Measurements from ENCODE around the gene TEX22. TPM values are rescaled to one million over a fixed set of nuclear protein-coding genes. Genes with fewer than 3 reads are reported as not detected.
A peak's percentile ranks its signal among the peaks of the same experiment; 100 is the strongest.
"Not testable (repeated sequence)": the region's sequence is repeated elsewhere in the genome, so short reads cannot be mapped to it uniquely, and the experiment has no call there.

Gene TEX22
- polyA plus RNA-seq, 6 donors from 2014 or later = 0.21 to 0.77 (median 0.65) TPM; not detected in 3

DNA sequence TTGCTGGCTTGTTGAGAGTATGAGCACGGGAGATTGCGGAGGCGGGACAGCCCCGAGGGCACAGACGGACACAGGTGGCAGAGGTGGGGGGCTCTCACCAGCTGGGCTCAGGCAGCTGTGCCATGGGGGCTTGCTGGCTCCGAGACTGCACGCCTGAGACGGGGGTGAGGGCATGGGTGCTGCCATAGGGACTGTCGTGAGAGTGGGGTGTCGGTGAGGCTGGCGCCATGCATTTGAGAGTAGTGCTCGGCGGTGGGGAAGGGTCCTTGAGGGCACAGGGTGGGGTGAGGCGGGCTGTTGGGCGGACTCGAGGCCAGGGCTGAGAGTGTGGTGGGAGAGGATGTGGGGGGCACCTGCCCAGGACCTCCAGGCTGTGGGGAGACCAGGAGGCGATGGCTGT, 40.7 kb upstream of the TEX22 start:
- DNase-seq (no peak), ATAC-seq (ENCODE audit: low read depth in 2 of 2) (no peak)
- Mint-ChIP-seq H3K4me3 (no peak overlapping the region), H3K4me1 (peaks cover 0 to 3% (median 0%) of the 10 kb centered on the region in 3 donors), H3K27me3 (no peaks in the 10 kb centered on the region), H3K36me3 (no peaks in the 10 kb centered on the region), H3K27ac (no peak overlapping the region), H3K9me3 (no peaks in the 10 kb centered on the region)

DNA sequence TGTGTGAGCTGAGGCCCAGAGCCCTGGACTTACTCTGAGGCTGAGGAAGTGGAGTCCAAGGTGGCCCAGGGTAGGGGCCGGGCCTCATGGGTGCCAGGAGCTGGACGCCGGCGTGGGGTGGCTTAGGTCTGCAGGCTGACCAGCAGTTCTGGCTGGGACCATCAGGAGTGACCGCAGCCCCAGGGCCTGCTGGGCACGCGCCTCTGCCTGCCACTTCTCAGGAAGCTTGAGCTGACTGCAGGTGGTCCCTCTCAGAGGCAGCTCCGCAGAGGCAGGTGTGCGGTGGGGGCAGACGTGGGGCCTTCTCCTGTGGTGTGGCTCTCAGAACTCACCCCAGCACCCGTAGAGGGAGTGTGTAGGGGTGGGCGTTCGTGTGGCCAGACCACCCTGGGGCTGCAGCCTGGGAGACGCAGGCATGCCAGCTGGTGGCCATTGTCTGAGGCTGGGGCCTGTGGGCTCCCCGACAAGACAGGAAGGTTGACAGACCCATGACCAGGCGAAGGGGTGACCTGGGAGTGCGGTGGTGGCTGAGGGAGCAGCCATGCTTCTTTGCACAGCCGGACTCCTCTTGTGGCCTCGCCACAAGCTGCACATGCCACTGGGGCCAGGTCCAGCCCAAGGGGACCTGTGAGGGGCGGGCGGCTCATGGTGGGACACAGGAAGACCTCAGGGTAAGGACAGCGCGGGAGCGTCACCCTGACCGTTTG, 40.0 kb upstream of the TEX22 start:
- H3K4me3 Mint-ChIP-seq = no peak overlapping the region
- peaks cover 0 to 3% (median 2%) of the 10 kb centered on the region in 3 donors for H3K4me1 Mint-ChIP-seq
- H3K27ac Mint-ChIP-seq = no peak overlapping the region
- DNase-seq (no peak), ATAC-seq (ENCODE audit: low read depth in 2 of 2) (no peak)
- no peaks in the 10 kb centered on the region for H3K27me3 Mint-ChIP-seq
- H3K9me3 Mint-ChIP-seq = no peaks in the 10 kb centered on the region
- no peaks in the 10 kb centered on the region for H3K36me3 Mint-ChIP-seq

DNA sequence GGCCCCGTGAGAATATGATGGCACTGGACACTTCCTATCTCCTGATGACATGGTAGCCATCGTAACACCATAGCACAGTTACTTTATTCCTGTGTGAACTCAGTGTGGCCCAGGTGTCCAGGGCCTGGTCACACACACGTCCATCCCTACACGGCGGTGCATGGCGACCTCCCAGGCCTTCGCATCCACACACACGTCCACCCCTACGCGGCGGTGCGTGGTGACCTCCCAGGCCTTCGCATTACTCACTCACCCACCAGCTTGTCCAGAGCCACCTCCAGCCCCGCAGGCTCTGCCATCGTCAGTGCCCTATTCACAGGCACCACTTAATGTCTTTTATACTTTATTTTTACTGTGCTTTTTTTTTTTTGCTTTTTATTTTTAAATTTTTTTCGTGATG, 39.4 kb upstream of the TEX22 start:
- no peaks in the 10 kb centered on the region for H3K36me3 Mint-ChIP-seq
- no peaks in the 10 kb centered on the region for H3K9me3 Mint-ChIP-seq
- no peak overlapping the region for H3K27ac Mint-ChIP-seq
- H3K4me1 Mint-ChIP-seq = peaks cover 6 to 10% (median 6%) of the 10 kb centered on the region in 3 donors
- H3K4me3 Mint-ChIP-seq = no peak overlapping the region
- no peak for ATAC-seq (ENCODE audit: low read depth in 2 of 2)
- DNase-seq = no peak
- H3K27me3 Mint-ChIP-seq = no peaks in the 10 kb centered on the region

DNA sequence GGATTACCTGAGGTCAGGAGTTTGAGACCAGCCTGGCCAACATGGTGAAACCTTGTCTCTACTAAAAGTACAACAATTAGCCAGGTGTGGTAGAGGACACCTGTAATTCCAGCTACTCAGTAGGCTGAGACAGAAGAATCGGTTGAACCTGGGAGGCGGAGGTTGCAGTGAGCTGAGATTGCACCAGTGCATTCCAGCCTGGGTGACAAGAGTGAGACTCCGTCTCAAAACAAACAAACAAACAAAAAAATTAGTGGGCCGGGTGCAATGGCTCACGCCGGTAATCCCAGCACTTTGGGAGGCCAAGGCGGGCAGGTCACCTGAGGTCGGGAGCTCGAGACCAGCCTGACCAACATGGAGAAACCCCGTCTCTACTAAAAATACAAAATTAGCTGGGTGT, 36.9 kb upstream of the TEX22 start:
- not testable (repeated sequence) for H3K27me3 Mint-ChIP-seq; ATAC-seq (ENCODE audit: low read depth in 2 of 2); DNase-seq; H3K36me3 Mint-ChIP-seq; H3K9me3 Mint-ChIP-seq
- Mint-ChIP-seq H3K4me1 (peaks cover 8 to 17% (median 9%) of the 10 kb centered on the region in 3 donors), H3K4me3 (peak overlapping the region in 1 of 8 donors; percentile 12), H3K27ac (peak overlapping the region in 1 of 6 donors; percentile 41)

DNA sequence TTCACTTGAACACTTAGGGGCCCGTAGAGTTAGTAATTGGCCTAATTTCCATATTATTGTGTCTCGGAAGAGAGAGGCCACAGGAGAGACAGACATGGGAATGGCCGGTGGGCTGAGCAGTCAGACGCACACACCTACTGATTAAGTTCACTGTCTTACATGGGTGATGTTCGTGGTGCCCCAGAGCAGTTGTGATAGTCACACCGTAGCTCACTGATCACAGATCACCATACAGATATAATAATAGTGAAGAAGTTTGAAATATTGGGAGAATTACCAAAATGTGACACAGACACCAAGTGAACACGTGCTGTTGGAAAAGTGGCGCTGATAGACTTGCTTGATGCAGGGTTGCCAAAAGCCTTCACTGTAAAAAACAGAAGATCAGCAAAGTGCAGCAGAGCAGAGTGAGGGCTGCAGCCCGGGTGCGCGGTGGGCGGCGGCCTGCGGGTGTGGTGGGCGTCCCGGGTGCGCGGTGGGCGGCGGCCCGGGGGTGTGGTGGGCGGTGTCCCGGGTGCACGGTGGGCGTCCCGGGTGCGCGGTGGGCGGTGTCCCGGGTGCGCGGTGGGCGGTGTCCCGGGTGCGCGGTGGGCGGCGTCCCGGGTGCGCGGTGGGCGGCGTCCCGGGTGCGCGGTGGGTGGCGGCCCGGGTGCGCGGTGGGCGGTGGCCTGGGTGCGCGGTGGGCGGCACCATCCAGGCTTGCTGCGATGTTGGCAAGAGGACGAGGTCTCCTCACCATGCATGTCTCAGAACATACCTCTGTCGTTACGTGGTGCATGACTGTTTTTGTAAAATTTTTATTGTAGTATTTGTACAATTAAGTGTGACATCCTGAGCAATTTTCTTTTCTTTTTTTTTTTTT, 34.3 kb upstream of the TEX22 start:
- no peaks in the 10 kb centered on the region for H3K9me3 Mint-ChIP-seq
- DNase-seq (peak; percentile 51), ATAC-seq (ENCODE audit: low read depth in 2 of 2) (peak; percentile 84 to 89)
- no peaks in the 10 kb centered on the region for H3K27me3 Mint-ChIP-seq
- H3K4me1 Mint-ChIP-seq = peaks cover 8 to 17% (median 9%) of the 10 kb centered on the region in 3 donors
- H3K4me3 Mint-ChIP-seq = peak overlapping the region; percentile 64 to 86 (median 77)
- peak overlapping the region in 2 of 6 donors; percentile 24 to 64 for H3K27ac Mint-ChIP-seq
- no peaks in the 10 kb centered on the region for H3K36me3 Mint-ChIP-seq

DNA sequence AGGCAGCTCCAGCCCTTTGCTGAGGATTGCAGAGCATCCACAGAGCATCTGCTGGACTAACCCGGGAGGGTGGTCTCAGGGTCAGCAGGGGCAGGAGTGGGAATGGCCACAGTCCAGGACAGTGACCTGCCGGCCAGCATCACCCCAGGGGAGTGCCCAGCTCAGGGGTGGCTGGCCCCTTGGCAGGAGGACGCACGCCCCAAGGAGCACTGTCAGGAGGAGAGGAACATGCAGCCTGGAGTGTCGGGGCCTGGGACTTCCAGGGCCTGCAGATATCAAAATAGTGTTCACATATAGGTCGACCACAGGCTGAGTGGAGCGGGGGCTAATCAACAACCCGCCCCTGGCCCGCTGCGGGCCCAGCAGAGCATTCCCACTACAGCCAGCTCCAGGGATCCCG, 33.2 kb upstream of the TEX22 start:
- DNase-seq (no peak), ATAC-seq (ENCODE audit: low read depth in 2 of 2) (no peak)
- no peaks in the 10 kb centered on the region for H3K9me3 Mint-ChIP-seq
- no peaks in the 10 kb centered on the region for H3K27me3 Mint-ChIP-seq
- peaks cover 8 to 17% (median 9%) of the 10 kb centered on the region in 3 donors for H3K4me1 Mint-ChIP-seq
- no peak overlapping the region for H3K27ac Mint-ChIP-seq
- no peak overlapping the region for H3K4me3 Mint-ChIP-seq
- H3K36me3 Mint-ChIP-seq = no peaks in the 10 kb centered on the region

DNA sequence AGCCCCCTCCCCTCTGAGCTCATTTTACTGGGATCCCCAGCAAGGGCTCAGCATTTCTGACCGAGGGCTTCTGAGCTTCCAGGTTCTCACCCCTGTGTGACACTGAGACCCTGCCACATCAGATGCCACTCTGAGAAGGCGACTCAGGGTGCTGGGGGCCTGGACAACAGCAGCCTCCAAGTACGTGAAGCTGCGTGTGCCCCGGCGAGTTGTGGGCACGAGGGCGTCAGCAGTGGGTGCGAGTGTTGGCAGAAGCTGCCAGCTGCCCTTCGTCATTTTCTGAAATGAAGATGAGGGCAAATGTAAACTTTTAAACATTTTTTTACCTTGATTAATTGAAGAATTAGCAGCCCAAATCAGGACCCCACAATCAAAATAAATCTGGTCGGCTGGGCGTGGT, 32.7 kb upstream of the TEX22 start:
- Mint-ChIP-seq H3K4me3 (no peak overlapping the region), H3K36me3 (no peaks in the 10 kb centered on the region), H3K9me3 (no peaks in the 10 kb centered on the region), H3K4me1 (peaks cover 9 to 19% (median 9%) of the 10 kb centered on the region in 3 donors), H3K27ac (no peak overlapping the region), H3K27me3 (no peaks in the 10 kb centered on the region)
- DNase-seq (no peak), ATAC-seq (ENCODE audit: low read depth in 2 of 2) (no peak)

DNA sequence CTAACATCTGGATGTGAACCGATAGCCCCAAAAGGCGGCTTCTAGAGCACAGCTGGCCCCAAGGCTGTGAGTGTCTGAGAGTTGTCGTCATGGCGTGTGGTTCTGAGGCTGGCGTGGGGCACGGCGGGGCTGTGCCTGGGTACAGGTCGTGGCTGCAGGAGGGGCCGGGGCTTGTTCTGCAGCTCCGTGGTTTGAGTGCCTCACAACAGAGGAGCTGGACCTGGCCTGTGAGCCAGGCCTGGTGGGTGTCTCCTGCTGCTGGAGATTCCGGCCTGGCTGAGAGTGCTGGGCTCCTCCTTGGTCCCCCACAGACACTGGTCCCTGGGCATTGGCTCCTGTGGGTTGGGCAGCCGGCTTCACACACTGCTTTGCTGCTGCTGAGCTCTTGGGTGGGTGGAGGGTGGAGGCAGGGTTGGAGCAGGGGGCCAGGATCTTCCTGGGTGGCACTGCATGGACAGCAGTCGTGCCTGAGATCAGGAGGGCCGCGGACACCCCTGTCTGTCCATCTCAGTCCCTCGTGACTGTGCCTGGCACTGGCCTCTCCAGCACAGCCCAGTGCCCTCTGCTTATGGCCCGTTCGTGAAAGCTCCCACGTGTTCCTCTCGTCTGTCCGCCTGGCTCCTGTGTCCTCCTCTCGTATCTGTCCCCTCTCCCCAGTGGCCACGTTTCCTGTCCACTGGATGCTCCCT, 31.8 kb upstream of the TEX22 start:
- H3K27ac Mint-ChIP-seq = peak overlapping the region in 1 of 6 donors; percentile 28
- H3K36me3 Mint-ChIP-seq = no peaks in the 10 kb centered on the region
- ATAC-seq (ENCODE audit: low read depth in 2 of 2) (no peak), DNase-seq (no peak)
- H3K4me3 Mint-ChIP-seq = peak overlapping the region in 3 of 8 donors; percentile 29 to 63 (median 47)
- H3K27me3 Mint-ChIP-seq = no peaks in the 10 kb centered on the region
- no peaks in the 10 kb centered on the region for H3K9me3 Mint-ChIP-seq
- H3K4me1 Mint-ChIP-seq = peaks cover 12 to 23% (median 15%) of the 10 kb centered on the region in 3 donors

DNA sequence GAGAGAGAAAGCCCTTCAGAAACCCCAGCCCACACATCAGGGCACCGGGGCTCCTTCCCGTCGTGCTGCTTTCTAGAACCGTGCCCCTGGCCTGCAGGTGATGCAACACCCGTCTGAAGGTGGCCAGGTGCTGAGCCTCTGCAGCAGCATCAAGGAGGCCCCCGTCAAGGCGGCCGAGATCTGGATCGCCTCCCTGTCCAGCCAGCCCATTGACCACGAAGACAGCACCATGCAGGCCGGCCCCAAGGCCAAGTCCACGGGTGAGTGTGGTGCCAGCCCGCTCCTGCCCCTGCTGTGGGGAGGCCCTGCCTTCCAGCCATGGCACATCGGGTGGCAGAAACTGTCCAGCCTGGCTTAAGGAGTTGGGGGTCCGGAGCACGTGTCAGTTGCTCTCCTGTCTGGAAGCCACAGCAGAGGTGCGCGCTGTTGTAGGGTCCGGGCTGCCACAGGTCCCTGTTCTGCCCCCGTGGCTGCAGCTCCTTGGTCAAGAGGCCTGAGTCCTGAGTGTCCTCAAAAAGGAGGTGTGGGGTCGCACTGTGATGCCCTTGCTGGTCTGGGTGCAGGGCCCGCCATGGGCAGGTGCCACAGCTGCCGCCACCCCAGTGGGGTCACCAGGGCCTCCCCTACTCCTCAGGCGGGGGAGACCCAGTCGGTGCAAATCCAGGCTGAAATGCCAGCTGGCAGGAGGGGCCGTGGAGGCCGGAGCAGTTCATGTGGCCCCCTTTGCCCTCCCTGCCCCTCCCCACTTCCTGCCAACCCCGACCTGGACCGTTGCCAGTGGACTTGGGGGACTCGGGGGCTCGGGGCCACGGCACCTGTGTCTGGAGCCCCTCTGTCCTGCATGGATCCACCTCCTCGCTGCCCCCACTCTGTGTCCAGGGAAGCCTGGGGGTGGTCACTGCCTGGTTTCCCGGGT, 31.0 kb upstream of the TEX22 start:
- no peak for DNase-seq
- Mint-ChIP-seq H3K4me3 (peak overlapping the region in 2 of 8 donors; percentile 47 to 63), H3K27ac (peak overlapping the region in 2 of 6 donors; percentile 28 to 49), H3K4me1 (peaks cover 12 to 23% (median 15%) of the 10 kb centered on the region in 3 donors), H3K27me3 (no peaks in the 10 kb centered on the region), H3K9me3 (no peaks in the 10 kb centered on the region), H3K36me3 (no peaks in the 10 kb centered on the region)
- ATAC-seq (ENCODE audit: low read depth in 2 of 2) = no peak

DNA sequence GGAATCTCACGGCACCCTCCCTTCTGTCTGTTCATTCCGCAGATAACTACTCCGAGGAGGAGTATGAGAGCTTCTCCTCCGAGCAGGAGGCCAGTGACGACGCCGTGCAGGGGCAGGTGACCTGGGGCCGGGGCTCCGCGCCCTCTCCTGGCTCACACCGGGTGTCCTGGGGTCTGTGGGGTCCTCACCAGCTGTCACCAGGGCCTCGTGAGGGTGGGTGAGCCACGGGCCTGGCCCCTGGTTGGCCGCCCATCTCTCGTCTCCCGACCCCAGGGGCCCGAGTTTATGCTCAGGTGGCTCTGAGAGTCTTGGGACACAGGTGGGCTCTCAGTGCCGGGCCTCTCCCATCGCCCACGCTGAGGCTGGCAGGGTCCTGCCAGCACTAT, 30.3 kb upstream of the TEX22 start:
- Mint-ChIP-seq H3K9me3 (no peaks in the 10 kb centered on the region), H3K36me3 (no peaks in the 10 kb centered on the region), H3K4me1 (peaks cover 12 to 22% (median 15%) of the 10 kb centered on the region in 3 donors), H3K27ac (no peak overlapping the region), H3K27me3 (no peaks in the 10 kb centered on the region), H3K4me3 (no peak overlapping the region)
- DNase-seq (no peak), ATAC-seq (ENCODE audit: low read depth in 2 of 2) (no peak)

DNA sequence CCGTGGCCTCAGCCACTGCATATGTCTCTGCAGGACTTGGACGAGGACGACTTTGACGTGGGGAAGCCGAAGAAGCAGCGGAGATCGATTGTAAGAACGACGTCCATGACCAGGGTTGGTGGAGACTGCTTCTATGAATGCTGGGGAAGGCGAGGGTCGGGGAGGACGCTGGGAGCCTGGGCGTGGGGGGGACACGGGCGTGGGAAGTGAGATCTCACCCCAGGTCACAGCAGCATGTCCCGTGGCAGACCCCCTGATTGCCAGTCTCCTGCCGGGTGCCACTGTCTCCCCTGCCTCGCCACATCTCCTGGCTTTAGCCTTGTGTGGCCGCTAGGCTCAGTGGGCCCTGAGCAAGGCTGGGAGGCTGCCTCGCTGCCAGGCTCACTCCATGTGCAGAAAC, 29.9 kb upstream of the TEX22 start:
- no peaks in the 10 kb centered on the region for H3K36me3 Mint-ChIP-seq
- H3K9me3 Mint-ChIP-seq = no peaks in the 10 kb centered on the region
- no peak overlapping the region for H3K4me3 Mint-ChIP-seq
- no peak for ATAC-seq (ENCODE audit: low read depth in 2 of 2)
- peak overlapping the region in 1 of 6 donors; percentile 58 for H3K27ac Mint-ChIP-seq
- peaks cover 12 to 20% (median 14%) of the 10 kb centered on the region in 3 donors for H3K4me1 Mint-ChIP-seq
- no peaks in the 10 kb centered on the region for H3K27me3 Mint-ChIP-seq
- no peak for DNase-seq

DNA sequence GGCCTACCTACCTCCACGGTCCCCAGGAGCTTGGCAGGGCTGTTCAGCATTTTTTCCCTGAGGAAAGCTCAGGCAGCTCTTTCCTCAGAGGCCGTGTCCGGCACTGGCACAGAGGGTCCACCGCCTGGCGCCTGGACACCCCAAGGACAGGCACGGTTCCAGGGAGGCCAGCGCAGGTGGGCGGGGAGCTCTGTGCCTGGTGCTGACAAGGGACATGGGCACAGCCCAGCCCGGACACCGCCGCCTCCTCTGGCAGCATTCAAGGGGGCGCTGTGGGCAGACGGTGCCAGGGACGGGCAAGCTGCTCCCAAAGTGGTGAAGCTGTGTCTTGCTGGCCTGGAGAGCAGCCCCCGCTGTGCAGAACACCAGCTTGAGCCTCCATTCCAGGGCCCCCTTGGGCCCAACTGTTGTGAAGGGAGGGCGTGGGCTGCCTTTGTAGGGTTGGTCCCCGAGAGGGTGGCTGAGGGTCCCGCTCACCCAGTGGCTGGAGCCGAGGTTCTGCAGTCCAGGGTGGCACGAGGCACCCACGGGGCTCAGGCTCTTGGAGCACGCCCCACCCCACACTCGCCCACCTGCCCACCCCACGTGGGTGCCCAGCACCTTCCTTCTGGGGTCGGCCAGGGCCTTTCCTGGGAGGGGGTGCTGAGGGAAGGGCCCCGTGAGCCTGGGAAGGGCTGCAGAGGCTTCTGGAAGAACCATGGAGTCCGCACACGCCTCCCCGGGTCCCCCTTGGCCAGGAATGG, 29.3 kb upstream of the TEX22 start:
- Mint-ChIP-seq H3K4me1 (peaks cover 5 to 14% (median 7%) of the 10 kb centered on the region in 3 donors), H3K4me3 (no peak overlapping the region), H3K9me3 (no peaks in the 10 kb centered on the region), H3K27ac (no peak overlapping the region), H3K27me3 (no peaks in the 10 kb centered on the region), H3K36me3 (no peaks in the 10 kb centered on the region)
- DNase-seq = no peak
- ATAC-seq (ENCODE audit: low read depth in 2 of 2) = no peak
